HG03097 (cell line): ENCODE results near the gene GPATCH2L.

Experiments
- ATAC-seq: cut with Tn5 transposase; IDR thresholded peaks from one replicate; pipeline ENCODE4 v1.9.1; 2021; ENCODE audit not compliant: unreplicated experiment, low FRiP score

The GPATCH2L gene

DNA sequence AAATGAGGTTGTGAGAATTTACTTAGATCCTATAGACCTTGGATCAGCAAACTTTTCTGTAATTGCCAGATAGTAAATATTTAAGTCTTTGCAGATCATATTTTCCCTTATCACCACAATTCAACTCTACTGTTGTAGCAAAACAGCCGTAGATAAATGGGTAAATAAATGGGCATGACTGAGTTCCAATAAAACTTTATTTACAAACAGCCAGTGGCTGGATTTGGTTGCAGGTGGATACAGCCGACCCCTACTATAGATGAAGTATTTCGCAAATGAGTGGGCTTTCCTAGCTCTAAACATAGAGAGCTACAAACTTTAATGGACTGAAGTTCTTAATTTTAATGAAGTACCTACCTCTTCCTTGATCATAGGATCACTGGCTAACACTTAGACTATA, 100.7 kb downstream of the GPATCH2L start:
- no peak for ATAC-seq

- no peak for ATAC-seq
These were observed 101.4 kb downstream of the GPATCH2L start for GRCh38 chr14:76253111-76253510.

GRCh38 chr14:76256545-76256944, 104.8 kb downstream of the GPATCH2L start:
- ATAC-seq, result no peak

DNA sequence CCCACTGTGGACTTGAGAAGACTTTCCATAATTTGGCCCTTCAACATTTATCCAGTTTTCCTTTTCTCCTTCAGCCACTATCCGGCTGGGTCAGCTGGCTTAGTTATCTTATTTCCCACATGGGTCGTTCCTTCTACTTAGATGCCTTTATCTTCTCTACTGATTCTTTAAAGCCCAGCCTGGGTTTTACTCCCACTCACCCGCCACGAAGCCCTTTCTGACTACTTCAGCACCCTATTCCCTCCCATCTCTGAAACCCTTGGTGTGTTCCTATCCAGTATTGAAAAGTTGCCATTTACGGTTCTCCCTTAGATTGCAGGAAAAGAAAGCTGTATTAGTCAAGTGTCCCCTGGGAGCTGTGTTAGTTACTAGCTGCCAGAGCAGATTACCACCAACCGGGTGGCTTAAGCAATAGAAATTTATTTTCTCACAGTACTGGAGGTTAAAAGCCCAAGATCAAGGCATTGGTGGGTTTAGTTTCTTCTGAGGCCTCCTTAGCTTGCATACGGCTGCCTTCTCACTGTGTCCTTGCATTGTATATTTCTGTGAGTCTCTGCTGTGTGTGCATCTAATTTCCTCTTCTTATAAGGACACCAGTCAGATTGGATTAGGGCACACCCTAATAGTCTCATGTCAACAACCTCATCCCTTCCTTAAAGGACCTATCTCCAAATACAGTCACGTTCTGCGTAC, 105.5 kb downstream of the GPATCH2L start:
- ATAC-seq, result no peak

- no peak for ATAC-seq
These were observed 106.2 kb downstream of the GPATCH2L start for GRCh38 chr14:76257842-76258397.

DNA sequence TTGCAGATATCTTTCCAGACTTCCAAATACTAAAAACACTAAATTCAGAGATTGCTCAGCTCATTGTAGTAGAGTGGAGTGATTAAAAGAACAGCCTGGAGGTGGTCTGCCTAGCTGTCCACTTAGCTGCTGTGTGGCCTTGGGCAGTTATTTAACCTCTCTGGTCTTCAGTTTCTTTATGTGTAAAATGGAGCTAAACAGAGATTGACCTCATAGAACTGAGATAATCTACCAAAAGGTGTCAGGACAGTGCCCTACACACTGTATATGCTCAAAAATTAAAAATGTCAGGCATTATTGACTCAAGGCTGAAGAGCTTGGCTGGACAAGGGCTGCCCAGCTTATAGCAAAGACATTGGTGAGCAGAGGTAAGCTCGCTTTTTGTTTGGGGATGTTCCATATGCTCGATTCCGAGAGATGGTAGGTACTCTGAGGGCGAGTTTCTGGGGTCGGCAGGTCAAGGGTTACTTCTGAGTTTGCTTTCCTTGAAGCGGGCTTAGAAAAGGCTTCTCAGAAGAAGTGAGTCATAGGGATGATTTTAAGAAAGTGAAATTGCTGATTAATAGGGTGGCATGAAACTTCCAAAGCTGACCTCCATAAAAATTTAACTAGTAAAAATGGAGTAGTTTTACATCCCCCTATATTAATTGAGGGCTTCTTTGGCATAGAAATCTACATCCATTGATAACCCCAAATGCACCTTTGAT, 107.5 kb downstream of the GPATCH2L start:
- ATAC-seq, result no peak

- ATAC-seq, result no peak
These were observed 109.0 kb downstream of the GPATCH2L start for GRCh38 chr14:76260749-76261148.

DNA sequence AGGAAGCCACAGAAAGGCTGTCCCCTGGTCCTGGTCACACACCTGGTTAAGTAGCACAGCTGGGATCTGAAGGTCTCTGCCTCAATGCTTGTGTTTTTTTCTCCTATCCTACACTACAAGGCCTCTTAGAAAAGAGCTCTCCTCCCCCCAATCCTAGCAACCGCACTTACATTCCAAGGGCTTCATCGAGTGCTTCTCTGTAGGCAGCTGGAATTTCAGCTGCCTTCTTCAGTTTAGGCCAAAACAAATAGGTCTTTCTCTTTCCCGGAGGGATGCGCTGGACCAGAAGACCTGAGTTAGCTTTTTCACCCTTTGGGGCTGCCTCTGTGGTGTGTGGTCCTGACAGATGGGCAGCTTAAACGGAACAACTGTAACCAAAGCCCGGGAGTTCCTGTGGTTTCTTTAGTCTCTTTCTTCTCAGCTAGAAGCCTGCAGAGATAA, 109.7 kb downstream of the GPATCH2L start:
- ATAC-seq, result no peak

DNA sequence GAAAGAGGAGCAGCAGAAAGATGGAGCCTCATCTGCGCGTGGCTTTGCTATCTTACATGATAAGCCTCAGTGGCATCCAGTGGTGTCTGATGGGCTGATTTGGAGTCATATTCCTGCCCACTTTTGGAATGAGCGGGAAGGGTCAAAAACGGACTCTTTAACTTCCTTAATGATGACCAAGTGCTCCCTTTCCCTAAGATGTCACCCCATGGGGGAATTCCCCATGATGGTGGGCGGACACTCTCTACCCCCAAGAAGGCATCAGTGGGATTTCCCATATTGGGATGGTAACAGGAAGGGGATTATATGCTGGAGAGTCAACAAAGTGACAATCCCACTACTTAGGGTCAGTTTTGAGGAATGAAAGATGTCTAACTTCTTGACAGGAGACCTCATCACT, 110.9 kb downstream of the GPATCH2L start:
- ATAC-seq, result no peak
